Brain pericyte (primary cell): Measurements from ENCODE around the gene VMAC.

Experiments
- DNase-seq: peaks from one replicate; pipeline ENCODE4 v3.0.0-alpha.2; 2012; ENCODE audit warnings: low read depth, low spot score

The VMAC gene

DNA sequence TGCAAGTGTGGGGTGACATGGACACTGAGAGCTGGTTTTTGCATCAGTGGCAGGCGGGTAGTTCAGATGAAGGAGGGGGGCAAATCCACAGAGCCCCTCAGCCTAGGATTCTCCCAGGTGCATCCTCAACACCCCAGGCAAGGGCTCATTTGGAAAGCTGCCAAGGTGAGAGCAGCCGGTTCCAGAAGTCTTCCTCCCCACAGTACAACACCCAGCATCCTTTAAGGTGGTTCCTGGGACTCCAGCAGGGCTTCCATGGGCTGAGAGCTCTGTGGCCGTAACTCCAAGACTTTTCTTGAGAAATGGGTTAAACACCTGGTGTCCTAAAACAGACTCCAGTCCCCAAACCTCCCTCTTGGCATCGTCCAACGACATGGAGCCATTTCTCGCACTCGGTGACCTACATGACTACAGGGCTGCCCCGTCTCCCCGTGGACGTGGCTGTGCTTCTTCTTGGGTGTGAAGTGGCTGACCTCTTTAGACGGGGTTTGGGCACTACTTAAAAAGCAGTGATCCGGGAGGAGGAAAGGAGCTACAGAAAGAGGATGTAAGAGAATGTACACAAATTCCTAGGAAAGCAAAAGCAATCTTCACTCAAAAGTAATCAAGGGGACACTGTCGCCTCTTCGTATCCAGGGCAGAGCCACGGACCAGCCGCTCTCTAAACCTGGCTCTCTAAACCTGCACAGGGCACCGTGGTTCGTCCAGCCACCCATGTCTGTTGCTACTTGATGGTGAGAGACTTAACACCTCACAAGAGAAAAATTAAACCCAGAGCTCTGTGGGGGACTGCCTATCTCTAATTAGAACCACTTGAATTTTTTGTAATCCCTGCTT, 47.7 kb downstream of the VMAC start:
- DNase-seq: no peak

DNA sequence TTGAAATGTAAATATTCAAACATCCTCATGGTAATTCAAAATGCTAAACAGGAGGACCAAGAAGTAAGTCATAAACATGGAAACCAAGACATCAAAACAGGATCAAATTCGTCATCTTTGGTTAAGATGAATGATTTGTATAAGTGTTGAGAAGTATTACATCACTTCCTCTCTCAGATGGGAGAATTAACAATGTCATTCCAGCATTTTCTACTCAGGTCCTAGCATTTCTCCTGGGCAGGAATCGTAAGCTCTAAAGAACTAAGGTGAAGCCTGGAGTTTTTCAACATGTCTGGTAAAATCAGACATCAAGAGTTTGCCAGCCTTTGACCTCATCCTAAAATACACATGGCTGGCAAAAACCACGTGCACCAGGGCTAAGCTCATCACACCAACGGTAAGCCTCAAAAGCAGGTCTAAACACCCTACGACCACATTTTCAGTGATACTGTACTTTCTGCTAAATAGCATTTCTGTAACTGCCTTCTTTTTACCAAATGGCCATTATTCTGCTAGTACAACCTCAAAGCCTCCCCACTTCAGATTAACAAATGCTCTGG, 48.4 kb downstream of the VMAC start:
- DNase-seq: no peak

DNA sequence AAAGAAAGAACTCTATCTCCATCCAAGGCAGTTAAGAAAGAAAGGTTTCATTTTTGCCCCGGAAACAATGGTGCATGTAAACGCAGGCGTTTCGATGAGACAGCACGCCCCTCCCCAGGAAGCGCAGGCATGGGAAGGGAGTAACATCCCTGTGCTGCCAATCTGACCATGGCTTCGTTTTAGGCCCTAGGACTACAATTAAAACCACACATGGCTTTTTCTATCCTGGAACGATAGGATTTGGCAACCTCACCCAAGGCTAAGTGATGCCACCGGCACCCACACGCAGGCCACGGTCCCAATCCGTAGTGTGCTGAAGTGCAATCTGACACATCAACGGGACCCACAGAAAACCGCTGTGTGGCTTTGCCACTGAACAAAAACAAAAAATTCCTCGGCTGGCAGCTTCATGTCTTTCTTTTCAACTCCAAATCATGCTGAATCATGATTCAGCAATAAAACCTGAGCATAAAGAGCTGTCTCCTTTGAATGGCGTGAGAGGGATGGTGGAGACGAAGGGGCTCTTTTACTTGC, 49.1 kb downstream of the VMAC start:
- no peak for DNase-seq

DNA sequence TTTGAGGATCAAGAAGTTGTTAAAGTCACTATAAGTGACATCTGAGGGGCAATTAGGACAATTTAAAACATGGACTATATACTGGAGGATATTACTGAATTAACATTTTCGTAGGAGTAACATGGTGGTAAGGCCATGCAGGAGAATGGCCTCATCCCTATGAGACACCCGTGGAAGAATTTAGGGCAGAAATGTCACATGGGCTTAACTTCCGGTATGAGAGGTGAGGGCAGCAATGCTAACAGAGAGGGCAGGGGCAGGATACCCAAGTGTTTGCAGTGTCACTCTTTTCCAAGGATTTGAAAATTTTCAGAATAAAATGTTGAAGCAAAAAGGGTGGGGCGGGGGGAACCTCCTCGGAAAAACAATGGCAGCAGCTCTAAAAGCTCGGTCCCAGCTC, 49.6 kb downstream of the VMAC start:
- DNase-seq: no peak

DNA sequence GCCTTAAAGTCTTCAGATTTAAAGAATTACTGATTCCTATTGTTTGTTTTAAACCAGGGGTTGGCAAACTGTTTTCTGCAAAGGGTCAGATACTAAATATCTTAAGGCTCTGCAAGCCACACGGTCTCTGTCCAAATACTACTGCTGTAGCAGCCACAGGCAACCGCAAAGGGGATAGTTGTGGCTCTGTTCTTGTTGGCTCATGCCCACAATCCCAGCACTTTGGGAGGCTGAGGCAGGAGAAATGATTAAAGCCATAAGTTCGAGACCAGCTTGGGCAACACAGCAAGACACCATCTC, 50.9 kb downstream of the VMAC start:
- no peak for DNase-seq

DNA sequence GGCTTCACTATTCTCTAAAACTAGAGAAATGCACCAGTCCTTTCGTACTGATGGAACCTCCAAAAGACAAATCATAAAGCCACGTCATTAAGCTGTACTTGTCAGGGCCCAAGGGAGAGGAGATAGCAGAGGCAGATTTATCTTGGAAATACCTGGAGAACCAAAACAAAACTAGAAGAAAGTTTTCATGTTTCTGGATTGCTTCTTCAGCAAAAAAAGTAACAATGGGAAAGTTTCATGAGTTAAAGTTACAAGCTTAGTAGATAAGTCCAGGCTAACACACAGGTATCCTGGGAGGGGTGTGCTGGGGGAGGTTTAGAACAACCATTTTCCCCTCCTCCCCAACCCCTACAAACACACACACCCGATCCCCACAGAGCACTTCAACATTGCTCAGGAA, 51.7 kb downstream of the VMAC start:
- no peak for DNase-seq

DNA sequence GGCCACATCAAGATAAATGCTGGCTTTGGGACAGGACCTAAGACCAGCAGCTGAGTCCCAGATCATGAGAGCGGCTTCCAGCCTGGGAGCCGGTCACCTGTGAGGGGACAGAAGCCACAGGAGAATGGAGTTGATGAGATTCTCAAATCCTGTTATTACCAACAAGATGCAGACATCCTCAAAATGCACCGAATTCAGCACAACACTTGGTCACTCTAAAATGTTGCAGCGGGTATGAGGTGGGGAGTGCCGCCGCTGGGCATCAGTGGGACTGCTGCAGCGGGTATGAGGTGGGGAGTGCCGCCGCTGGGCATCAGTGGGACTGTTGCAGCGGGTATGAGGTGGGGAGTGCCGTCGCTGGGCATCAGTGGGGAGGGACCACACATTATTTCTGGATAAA, 52.1 kb downstream of the VMAC start:
- DNase-seq: no peak

DNA sequence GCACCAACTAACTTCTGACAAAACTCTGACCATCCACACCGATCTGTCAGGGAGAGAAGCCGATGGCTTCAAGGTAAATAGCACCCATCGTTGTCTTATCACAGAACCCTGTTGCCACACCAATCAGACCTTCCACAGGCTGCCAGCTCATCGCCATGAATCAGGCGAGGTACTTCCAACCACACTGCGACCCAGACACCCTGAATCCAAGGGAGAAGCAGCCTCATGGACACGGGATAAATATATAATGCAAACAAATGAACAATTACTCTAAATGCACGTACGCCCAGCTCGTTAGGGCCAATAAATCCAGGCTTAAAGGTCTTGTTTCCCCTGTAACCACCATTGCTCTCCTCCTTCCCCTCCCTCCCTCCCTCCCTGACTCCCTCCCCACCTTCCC, 52.5 kb downstream of the VMAC start:
- DNase-seq: no peak

DNA sequence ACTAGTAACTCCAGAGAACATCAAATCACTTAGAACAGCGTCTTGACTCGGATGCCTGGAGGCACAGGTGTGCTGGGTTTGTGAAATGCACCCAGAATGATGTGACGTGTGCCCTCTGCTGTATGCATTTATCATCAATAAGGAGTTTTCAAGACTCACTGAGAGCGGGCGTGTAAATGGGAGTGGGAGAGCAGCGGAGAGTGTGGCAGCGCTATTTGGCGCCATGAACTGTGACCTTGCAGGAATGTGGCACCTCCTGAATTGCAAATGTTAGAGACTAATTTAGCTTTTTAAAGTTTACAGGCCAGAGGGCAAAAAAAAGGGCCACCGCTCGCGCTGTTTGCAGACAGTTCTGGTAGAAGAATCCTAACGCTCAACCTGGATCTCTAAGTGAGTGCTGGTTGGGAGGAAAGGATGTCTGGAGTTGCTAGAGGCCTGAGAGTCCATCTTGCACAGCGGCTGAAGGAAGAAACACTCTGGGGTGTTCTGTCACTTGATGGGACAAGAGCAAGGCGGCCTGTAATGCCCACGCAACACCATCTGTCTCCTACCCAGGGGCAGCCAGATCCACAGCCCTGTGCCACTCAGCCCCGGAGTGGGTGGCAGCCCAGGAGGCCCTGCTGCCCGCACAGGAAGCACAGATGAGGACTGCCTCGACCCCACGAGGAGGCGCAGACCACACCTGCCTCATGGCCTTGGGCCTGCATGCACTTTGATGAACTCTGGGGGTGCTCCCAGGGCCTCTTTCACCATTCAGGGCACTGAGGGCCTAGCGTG, 53.6 kb downstream of the VMAC start:
- DNase-seq: no peak

DNA sequence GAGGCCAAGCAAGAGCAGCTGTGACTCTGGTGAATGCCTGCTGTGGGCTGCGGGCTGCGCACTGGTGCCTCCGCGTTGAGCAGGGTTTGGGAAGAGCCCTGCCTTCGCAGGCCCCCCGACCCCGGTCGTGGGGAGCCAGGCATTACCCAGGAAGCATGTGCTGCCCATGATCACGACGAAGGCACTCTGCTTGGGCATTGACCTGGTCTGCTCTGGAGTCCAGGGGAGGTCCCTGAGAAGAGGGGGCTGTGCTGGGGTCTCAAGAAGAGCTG, 54.1 kb downstream of the VMAC start:
- no peak for DNase-seq

DNA sequence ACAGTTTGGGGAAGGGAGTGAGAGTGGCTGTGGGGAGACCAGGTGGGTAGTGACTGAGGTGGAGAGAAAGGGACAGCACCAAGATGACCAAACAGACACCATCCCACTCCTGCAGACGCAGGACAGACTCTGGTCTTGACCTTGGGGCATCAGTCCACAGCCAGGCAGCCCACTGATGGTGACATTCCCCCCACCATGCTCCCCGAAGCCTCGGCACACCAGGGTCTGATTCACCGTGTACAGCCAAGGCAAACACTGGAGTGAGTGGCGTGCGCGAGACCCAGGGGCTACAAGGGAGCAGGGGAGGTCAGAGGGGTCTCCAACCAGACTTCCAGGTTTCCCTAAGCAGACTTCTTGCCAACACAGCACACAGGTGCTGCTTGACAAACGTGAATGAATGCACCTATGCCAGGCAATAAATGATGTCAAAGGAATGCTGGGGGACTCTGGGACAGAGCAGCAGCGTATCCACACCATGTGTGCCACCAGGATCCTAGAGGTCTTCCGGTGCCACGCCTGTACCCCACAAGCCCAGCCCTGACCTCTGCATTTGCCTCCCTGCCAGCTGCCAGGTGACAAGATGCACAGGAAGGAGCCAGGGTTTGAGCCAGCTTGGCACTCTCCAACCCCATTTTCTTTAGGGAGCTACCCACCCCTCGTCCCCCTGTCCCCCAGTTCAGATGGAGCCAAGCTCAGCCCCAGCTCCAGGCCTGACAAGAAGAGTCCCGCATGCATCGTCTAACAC, 54.8 kb downstream of the VMAC start:
- DNase-seq: no peak
